H9 (cell line): ENCODE results near the gene SMIM22. TPM values are rescaled to one million over a fixed set of nuclear protein-coding genes. Genes with fewer than 3 reads are reported as not detected.

ENCODE experiments used
- DNase-seq: peaks from one replicate; pipeline ENCODE4 v3.0.0-alpha.2; 2017
- H2AFZ ChIP-seq: one replicate; pipeline ENCODE4 v1.6.1; 2013; ENCODE audit warnings: mild to moderate bottlenecking, low read length, control low read depth, moderate library complexity
- H2AK5ac ChIP-seq: 2 replicates; pipeline ENCODE4 v1.6.1; 2013; ENCODE audit warnings: low read length, control low read depth, mixed read lengths; ENCODE audit not compliant: insufficient read length
- H2BK120ac ChIP-seq: one replicate; pipeline ENCODE4 v1.6.1; 2013; ENCODE audit warnings: low read depth, mild to moderate bottlenecking, low read length, control low read depth, inconsistent platforms; ENCODE audit not compliant: poor library complexity, severe bottlenecking
- H2BK12ac ChIP-seq: 2 replicates; pipeline ENCODE4 v1.6.1; 2013; ENCODE audit warnings: low read length, control low read depth, mixed read lengths, low read depth; ENCODE audit not compliant: insufficient read length
- H2BK15ac ChIP-seq: 2 replicates; pipeline ENCODE4 v1.6.1; 2013; ENCODE audit warnings: low read depth, low read length, control low read depth
- H2BK20ac ChIP-seq: one replicate; pipeline ENCODE4 v1.6.1; 2013; ENCODE audit warnings: low read depth, mild to moderate bottlenecking, low read length, control low read depth, inconsistent platforms; ENCODE audit not compliant: poor library complexity, severe bottlenecking
- H2BK5ac ChIP-seq: 2 replicates; pipeline ENCODE4 v1.6.1; 2013; ENCODE audit warnings: low read length, control low read depth, mixed read lengths; ENCODE audit not compliant: insufficient read length
- H3K14ac ChIP-seq: 2 replicates; pipeline ENCODE4 v1.6.1; 2013; ENCODE audit warnings: low read length, control low read depth; ENCODE audit not compliant: insufficient read depth
- H3K18ac ChIP-seq: 2 replicates; pipeline ENCODE4 v1.6.1; 2013; ENCODE audit warnings: low read depth, mild to moderate bottlenecking, mixed read lengths, low read length, control low read depth; ENCODE audit not compliant: insufficient read length
- H3K23ac ChIP-seq: 2 replicates; pipeline ENCODE4 v1.6.1; 2013; ENCODE audit warnings: low read length, control low read depth, mixed read lengths, low read depth; ENCODE audit not compliant: insufficient read length
- H3K23me2 ChIP-seq: 2 replicates; pipeline ENCODE4 v1.6.1; 2013; ENCODE audit warnings: low read depth, mild to moderate bottlenecking, mixed read lengths, low read length, control low read depth; ENCODE audit not compliant: insufficient read length, poor library complexity, severe bottlenecking
- H3K27ac ChIP-seq: 2 replicates; pipeline ENCODE4 v1.5.1; 2013; ENCODE audit warnings: low read length, control low read depth, mixed read lengths, low read depth; ENCODE audit not compliant: insufficient read length
- H3K27me3 ChIP-seq: 2 replicates; pipeline ENCODE4 v1.6.1; 2013; ENCODE audit warnings: low read length, control low read depth, inconsistent platforms; ENCODE audit not compliant: insufficient read depth
- H3K4ac ChIP-seq: 2 replicates; pipeline ENCODE4 v1.6.1; 2013; ENCODE audit warnings: low read depth, mild to moderate bottlenecking, control low read depth, inconsistent platforms, low read length, moderate library complexity
- H3K4me1 ChIP-seq: 2 replicates; pipeline ENCODE4 v1.6.1; 2013; ENCODE audit warnings: low read length, control low read depth, inconsistent platforms; ENCODE audit not compliant: insufficient read depth
- H3K4me2 ChIP-seq: 2 replicates; pipeline ENCODE4 v1.6.1; 2013; ENCODE audit warnings: low read length, control low read depth, mixed read lengths; ENCODE audit not compliant: insufficient read length, insufficient read depth
- H3K56ac ChIP-seq: 2 replicates; pipeline ENCODE4 v1.6.1; 2013; ENCODE audit warnings: low read depth, mild to moderate bottlenecking, mixed read lengths, low read length, control low read depth; ENCODE audit not compliant: insufficient read length
- H3K79me1 ChIP-seq: 2 replicates; pipeline ENCODE4 v1.6.1; 2013; ENCODE audit warnings: low read depth, mild to moderate bottlenecking, moderate library complexity, low read length, control low read depth, inconsistent platforms; ENCODE audit not compliant: insufficient read depth, poor library complexity, severe bottlenecking
- H3K79me2 ChIP-seq: 2 replicates; pipeline ENCODE4 v1.6.1; 2013; ENCODE audit warnings: low read length, control low read depth, inconsistent platforms; ENCODE audit not compliant: insufficient read depth
- H3K9ac ChIP-seq: 2 replicates; pipeline ENCODE4 v1.6.1; 2013; ENCODE audit warnings: low read length, control low read depth, mixed read lengths; ENCODE audit not compliant: insufficient read length; ENCODE audit errors: extremely low read depth
- H3K9me3 ChIP-seq: one replicate; pipeline ENCODE4 v1.6.1; 2013; ENCODE audit warnings: low read depth, low read length, inconsistent platforms; ENCODE audit not compliant: control insufficient read depth
- H3T11ph ChIP-seq: one replicate; pipeline ENCODE4 v1.6.1; 2013; ENCODE audit warnings: mild to moderate bottlenecking, low read length, control low read depth, inconsistent platforms
- H4K20me1 ChIP-seq: one replicate; pipeline ENCODE4 v1.6.1; 2013; ENCODE audit not compliant: control insufficient read depth, insufficient read length, insufficient read depth
- H4K5ac ChIP-seq: 2 replicates; pipeline ENCODE4 v1.6.1; 2013; ENCODE audit warnings: low read depth, mild to moderate bottlenecking, mixed read lengths, low read length, control low read depth; ENCODE audit not compliant: insufficient read length
- H4K8ac ChIP-seq: replicated peaks from 2 replicates; pipeline ENCODE4 v1.6.1; 2013; ENCODE audit warnings: low read length, control low read depth, mixed read lengths, low read depth; ENCODE audit not compliant: insufficient read length
- H4K91ac ChIP-seq: 2 replicates; pipeline ENCODE4 v1.6.1; 2013; ENCODE audit warnings: low read depth, mild to moderate bottlenecking, moderate library complexity, mixed read lengths, low read length, control low read depth; ENCODE audit not compliant: insufficient read length
- H3K27ac Mint-ChIP-seq, 3 experiments: 2 replicates in 2 of 3; 3 replicates in 1 of 3; pipeline ENCODE4 v1.8.0; 2020 to 2021; ENCODE audit warnings: mixed read lengths in 3 of 3, mild to moderate bottlenecking in 1 of 3, moderate library complexity in 1 of 3
- H3K27me3 Mint-ChIP-seq: 2 replicates; pipeline ENCODE4 v1.8.0; 2021; ENCODE audit warnings: low read depth, mild to moderate bottlenecking, moderate library complexity, mixed read lengths
- H3K36me3 Mint-ChIP-seq, 3 experiments: 2 replicates in 2 of 3; 3 replicates in 1 of 3; pipeline ENCODE4 v1.8.0; 2020 to 2021; ENCODE audit warnings: low read depth in 3 of 3, mixed read lengths in 3 of 3; ENCODE audit not compliant: insufficient read depth in 1 of 3
- H3K4me1 Mint-ChIP-seq, 2 experiments: 2 replicates each; pipeline ENCODE4 v1.8.0; 2020; ENCODE audit warnings: mixed read lengths in 2 of 2
- H3K4me3 Mint-ChIP-seq, 2 experiments: 2 replicates in 1 of 2; 3 replicates in 1 of 2; pipeline ENCODE4 v1.8.0; 2020 to 2021; ENCODE audit warnings: mild to moderate bottlenecking in 2 of 2, mixed read lengths in 2 of 2, moderate library complexity in 1 of 2
- H3K9me3 Mint-ChIP-seq, 2 experiments: 2 replicates in 1 of 2; 3 replicates in 1 of 2; pipeline ENCODE4 v1.8.0; 2020; ENCODE audit warnings: mild to moderate bottlenecking in 2 of 2, mixed read lengths in 2 of 2, moderate library complexity in 1 of 2
- CTCF ChIP-seq: fragments of 200-600 bp; sonication (generic); conservative IDR thresholded peaks from 3 replicates; pipeline ENCODE4 v1.8.0; 2021; ENCODE audit warnings: antibody characterized with exemption, mild to moderate bottlenecking
- WGBS: extraction: QIAGEN DNeasy Blood & Tissue Kit; methylation state at CpG from one replicate; pipeline ENCODE4 v1.1.7; 2013; ENCODE audit warnings: missing lambda C conversion rate, low lambda C conversion rate, mixed read lengths; ENCODE audit not compliant: insufficient read length; ENCODE audit errors: extremely low coverage; 5-methylcytosine and 5-hydroxymethylcytosine counted together
- total RNA-seq: library from RNA; stranded (reverse); gene quantifications from 2 replicates; pipeline ENCODE4 v1.2.1, GENCODE V29; 2021

The SMIM22 gene
- total RNA-seq, 1 experiment from 2014 or later: not detected

- H3K9me3 Mint-ChIP-seq: no peaks in the 10 kb centered on the region
- Histone ChIP-seq H2AK5ac (no peak overlapping the region), H3K4me2 (peak overlapping the region; percentile 92), H3K27ac (no peak overlapping the region), H2BK15ac (no peak overlapping the region), H3K4me1 (no peaks in the 10 kb centered on the region), H2BK12ac (no peak overlapping the region), H3K23me2 (peaks cover 8% of the 10 kb centered on the region), H4K8ac (no peak overlapping the region), H3K14ac (peak overlapping the region; percentile 6), H3K23ac (no peak overlapping the region), H3K79me2 (no peaks in the 10 kb centered on the region), H3K9me3 (no peaks in the 10 kb centered on the region), H3K4ac (no peak overlapping the region), H4K91ac (no peak overlapping the region), H3K18ac (peak overlapping the region; percentile 18), H3K9ac (peak overlapping the region; percentile 76), H4K5ac (no peak overlapping the region), H2AFZ (peak overlapping the region; percentile 85), H3T11ph (no peak overlapping the region), H2BK5ac (no peak overlapping the region), H3K79me1 (no peaks in the 10 kb centered on the region), H3K56ac (no peak overlapping the region), H2BK20ac (no peak overlapping the region), H2BK120ac (no peak overlapping the region), H4K20me1 (no peaks in the 10 kb centered on the region), H3K27me3 (no peaks in the 10 kb centered on the region)
- H3K27ac Mint-ChIP-seq: peak overlapping the region; percentile 65 to 97 (median 93); a peak in 6 of 7 replicates
- H3K4me1 Mint-ChIP-seq: peaks cover 22 to 24% of the 10 kb centered on the region in 2 experiments
- WGBS: no CpG with 5 or more reads among the region's 48 CpGs
- peaks cover 0 to 12% (median 5%) of the 10 kb centered on the region in 3 experiments; a peak in 5 of 7 replicates for H3K36me3 Mint-ChIP-seq
- H3K27me3 Mint-ChIP-seq: no peaks in the 10 kb centered on the region
- DNase-seq: peak; percentile 98
- peak overlapping the region; percentile 73 to 84 for H3K4me3 Mint-ChIP-seq
- no peak for TF ChIP-seq CTCF
These were observed 26.4 kb upstream of the SMIM22 start for GRCh38 chr16:4768549-4769305.
